Stomach (tissue), 4 donors: ENCODE results near the gene FHL1.
A peak's percentile ranks its signal among the peaks of the same experiment; 100 is the strongest.

Experiments
- CTCF ChIP-seq, 7 experiments: fragments of 450-650 bp in 4 of 7; fragments of 200-600 bp in 3 of 7; sonication (generic) in 3 of 7; IDR thresholded peaks; one replicate each; pipeline ENCODE4 v1.5.1; 2016 to 2019; ENCODE audit warnings: antibody characterized with exemption in 7 of 7, control low read depth in 2 of 7, mild to moderate bottlenecking in 1 of 7
- EP300 ChIP-seq: sonication (generic); formaldehyde crosslinking; IDR thresholded peaks from one replicate; pipeline ENCODE4 v1.6.1; 2017; ENCODE audit warnings: antibody characterized with exemption
- POLR2A ChIP-seq, 4 donors: fragments of 450-650 bp; IDR thresholded peaks; one replicate each; pipeline ENCODE4 v1.6.1; 2016; ENCODE audit warnings: antibody characterized with exemption in 4 of 4, control low read depth in 2 of 4, mild to moderate bottlenecking in 1 of 4, moderate library complexity in 1 of 4
- POLR2AphosphoS5 ChIP-seq, 3 donors: sonication (generic); formaldehyde crosslinking; IDR thresholded peaks; one replicate each; pipeline ENCODE4 v1.6.1; 2016; ENCODE audit warnings: antibody characterized with exemption in 3 of 3

DNA sequence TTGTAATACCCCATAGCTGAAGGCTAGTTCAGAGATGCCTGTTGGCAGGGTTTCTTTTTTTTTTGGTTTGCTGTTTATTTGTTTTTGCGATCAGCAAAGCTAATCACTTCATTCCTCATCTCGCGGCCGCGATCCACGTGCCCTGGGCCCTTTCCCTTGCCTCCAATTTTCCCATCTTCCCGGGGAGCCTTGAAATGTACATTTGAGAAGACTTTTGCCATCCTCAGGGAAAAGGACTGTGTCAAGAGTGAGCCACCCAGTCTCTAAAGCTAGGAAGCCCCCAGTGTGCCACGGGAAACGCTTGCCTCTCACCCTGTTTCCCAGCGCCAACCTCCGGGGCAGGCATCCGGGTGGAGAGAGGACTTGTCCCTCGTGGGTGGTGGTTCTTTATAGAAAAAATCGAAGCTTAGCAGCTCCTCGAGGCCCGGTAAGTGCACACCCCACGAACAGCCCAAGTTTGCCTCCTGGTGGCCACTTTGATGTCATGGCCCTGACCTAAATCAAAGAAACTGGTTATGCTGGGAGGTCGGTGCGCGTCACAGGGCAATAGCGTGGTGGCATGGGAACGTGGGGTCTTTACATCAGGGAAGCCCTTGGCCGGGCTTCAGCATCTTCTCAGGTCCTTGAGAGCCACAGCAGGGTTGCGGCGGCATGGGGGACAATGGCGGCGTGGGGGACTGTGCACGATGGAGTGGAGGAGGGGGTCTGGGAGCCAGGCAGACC lies 61.8 kb downstream of the FHL1 start:
- TF ChIP-seq CTCF (IDR thresholded peaks at IDR 0.05) = peak in 4 of 7 experiments; percentile 41 to 57 (median 48)
- TF ChIP-seq POLR2A (IDR thresholded peaks at IDR 0.05) = no peak
- no peak for TF ChIP-seq EP300
- TF ChIP-seq POLR2AphosphoS5 (IDR thresholded peaks at IDR 0.05) = peak in 1 of 3 donors; percentile 15
